HG03045 (cell line): ENCODE results near the gene PIM3.
A peak's percentile ranks its signal among the peaks of the same experiment; 100 is the strongest.

Experiments
- ATAC-seq: cut with Tn5 transposase; IDR thresholded peaks from one replicate; pipeline ENCODE4 v1.9.1; 2021; ENCODE audit warnings: mild to moderate bottlenecking, moderate library complexity; ENCODE audit not compliant: unreplicated experiment

Gene PIM3

GRCh38 chr22:49954991-49955580, 5.5 kb upstream of the PIM3 start:
- no peak for ATAC-seq

- ATAC-seq = no peak
Measured at GRCh38 chr22:49955581-49956417, 4.8 kb upstream of the PIM3 start.

GRCh38 chr22:49956418-49956770, 4.2 kb upstream of the PIM3 start:
- no peak for ATAC-seq

DNA sequence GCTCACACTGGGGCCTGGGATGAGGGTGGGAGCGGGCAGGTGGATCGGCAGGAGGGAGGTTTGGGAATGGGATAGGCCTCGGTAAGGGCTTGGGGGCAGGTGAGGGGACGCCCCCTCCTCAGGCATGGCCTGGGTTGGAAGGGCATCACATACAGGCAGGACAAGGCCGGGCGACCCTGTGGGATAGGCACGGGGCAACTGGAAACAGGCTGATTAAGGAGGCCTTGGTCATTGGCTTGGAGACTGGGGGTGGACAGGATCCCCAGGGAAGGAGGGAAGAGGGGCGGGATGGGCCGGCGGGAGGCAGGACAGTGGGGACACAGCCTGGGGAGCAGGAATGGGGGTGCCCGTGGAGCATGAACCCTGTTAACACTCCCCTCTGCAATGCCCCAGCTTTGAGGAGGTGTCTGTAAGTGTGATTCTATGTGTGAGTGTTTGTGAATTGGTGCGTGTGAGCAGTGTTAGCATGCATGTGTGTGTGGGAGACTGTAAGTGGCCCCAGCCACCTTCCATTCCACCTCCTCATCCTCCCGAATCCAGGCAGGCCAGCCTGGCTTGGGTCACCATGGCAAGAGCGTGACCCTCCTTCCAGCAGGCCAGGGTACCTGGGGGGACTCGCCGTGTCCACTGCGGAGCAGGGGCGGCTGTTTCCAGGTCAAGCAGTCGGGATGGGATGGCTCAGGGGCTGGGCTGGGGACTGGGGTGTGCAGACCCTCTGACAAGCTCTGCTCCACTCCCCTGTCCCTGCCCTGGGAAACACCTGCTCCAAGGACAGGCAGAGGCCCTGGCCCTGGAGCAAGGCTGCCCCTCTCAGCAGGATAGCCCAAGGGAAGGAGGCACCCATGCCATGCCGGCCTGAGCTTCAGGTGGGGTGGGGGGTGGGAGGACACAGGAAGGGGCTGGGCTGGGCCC, 3.4 kb upstream of the PIM3 start:
- no peak for ATAC-seq

- ATAC-seq = no peak
Measured at GRCh38 chr22:49957826-49958365, 2.7 kb upstream of the PIM3 start.

DNA sequence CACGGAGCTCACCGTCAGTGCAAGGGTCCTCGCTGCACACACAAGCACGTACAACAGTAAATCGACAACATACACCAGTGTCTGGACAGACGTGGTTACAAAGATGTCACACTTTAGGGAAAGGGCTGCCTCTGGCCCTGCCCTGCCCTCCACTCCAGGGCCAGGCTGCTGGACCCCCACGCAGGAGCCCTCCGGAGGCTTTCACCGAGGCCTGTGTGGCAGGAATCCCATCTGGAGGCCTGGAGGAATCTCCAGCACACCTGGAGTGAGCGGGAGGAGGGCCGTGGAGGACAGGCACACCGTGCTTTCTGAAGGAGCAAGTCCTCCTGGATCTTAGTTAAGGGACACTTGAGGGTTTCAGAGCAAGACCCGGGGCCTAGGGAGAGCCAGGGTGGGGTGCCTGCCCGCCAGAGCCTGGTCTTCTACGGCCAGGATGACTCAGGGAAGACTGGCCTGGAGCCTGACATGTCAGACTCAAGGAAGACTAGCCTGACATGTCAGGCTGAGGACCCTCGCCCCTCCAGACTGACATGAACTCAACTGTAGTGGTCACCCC, 2.1 kb upstream of the PIM3 start:
- no peak for ATAC-seq

DNA sequence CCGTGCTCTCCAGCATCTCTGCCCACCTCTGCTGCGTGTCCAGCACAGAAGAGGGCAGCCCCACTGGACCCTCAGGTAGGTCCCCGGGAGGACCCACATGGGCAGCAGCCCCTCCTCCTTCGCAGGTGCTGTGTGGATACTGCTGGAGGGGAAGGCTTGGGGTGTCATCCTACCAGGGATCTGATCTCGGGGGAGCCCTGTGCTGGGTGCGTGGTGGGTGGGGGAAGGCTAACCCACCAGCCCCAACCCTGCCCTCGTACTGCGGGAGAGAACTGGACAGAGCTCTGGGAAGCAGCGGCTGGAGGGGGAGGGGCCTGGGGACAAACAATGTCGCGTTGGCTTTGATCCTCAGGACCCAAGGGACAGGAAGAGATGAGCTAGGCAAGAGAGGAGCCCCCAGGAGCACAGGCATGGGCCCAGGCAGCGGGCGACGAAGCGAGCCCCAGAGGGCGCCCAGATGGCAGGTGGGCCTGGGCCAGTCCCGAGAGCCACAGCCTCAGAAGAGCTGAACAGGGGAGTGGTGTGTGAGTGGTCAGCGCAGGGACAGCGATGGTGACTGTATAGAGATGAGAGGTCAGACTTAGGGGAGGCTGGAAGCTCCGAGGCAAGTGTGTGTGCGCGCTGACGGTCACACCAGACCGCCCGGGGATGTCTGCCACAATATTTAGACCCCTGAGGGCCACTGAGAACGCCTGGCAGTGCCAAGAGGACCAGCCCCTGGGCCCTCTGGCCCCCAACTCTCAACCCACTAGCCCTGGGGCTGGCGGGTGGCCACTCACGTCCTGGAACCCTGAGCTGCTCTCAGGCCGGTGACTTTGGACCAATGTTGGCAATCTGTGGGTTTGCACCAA, 1.4 kb upstream of the PIM3 start:
- no peak for ATAC-seq

GRCh38 chr22:49959782-49960158, 802 bp upstream of the PIM3 start:
- peak; percentile 9 for ATAC-seq

GRCh38 chr22:49961005-49961600, 531 bp downstream of the PIM3 start:
- ATAC-seq = no peak

- ATAC-seq = no peak
Measured at GRCh38 chr22:49961601-49962011, 1.0 kb downstream of the PIM3 start.

GRCh38 chr22:49962012-49962750, 1.6 kb downstream of the PIM3 start:
- no peak for ATAC-seq

- ATAC-seq = no peak
Measured at GRCh38 chr22:49962751-49963646, 2.4 kb downstream of the PIM3 start.

- ATAC-seq = no peak
Measured at GRCh38 chr22:49963647-49964026, 3.1 kb downstream of the PIM3 start.

- no peak for ATAC-seq
Measured at GRCh38 chr22:49964136-49965090, 3.8 kb downstream of the PIM3 start.

DNA sequence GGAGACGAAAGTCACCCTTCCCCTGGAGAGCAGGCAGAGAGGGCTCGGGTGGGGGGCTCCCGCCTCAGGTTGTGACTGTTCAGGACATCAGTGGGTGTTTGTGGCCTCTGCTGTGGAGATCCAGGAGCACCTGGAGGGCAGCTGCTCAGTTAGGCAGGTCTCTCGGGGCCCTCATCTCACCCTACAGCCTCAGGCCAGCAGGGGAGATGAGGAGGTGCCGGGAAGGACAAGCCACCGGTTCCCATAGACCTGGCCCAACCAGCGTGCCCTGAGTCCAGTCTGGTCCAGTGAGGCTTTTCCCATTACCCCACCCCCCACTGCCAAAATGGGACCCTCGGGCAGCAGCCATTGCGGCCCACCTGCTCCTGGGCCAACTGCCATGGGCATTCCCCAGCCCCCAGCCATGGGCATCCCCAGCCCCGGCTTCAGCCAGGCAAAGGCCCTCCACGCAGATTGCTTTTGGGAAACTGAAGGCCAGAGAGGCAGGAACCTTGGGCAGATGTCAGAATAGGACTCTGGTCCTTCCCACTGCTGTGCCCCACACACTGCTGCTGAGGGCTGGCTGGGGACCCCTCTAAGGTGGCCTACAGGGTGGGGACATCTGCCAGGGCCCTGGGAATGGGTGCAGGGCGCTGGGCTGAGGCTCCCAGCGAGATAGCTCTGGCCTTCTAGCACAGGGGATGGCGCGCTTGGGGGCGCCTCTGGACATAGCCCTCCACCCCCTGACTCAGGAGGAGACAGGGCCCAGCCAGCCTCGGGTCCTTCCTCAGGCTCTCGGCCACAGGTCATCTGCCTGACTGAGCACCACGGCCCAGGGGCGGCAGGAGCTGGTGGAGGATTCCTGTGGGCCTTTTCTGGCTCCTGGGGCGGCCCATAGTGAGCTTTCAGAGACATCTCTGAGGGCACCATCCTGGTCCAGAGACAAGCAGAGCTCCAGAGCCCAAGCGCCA, 4.8 kb downstream of the PIM3 start:
- ATAC-seq = no peak
